ENCODE data around the gene INAVA. TPM values are rescaled to one million over a fixed set of nuclear protein-coding genes. Genes with fewer than 3 reads are reported as not detected.

INAVA gene, protein sequence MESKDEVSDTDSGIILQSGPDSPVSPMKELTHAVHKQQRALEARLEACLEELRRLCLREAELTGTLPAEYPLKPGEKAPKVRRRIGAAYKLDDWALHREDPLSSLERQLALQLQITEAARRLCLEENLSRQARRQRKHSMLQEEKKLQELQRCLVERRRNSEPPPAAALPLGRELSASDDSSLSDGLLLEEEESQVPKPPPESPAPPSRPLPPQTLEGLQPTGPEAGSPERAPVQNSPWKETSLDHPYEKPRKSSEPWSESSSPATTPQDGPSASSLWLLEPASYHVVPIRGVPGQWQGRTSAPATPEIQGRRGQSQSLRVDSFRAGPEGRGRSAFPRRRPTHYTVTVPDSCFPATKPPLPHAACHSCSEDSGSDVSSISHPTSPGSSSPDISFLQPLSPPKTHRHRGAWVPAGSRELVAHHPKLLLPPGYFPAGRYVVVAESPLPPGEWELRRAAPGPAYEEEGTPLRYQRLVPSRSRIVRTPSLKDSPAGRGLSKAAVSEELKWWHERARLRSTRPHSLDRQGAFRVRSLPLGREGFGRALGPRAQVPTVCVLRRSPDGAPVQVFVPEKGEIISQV
- total RNA-seq (ENCODE audit: unreplicated experiment) = 35.8 TPM
- long read RNA-seq, partial matches to known transcripts = 1 of 3 reads
- long read RNA-seq, other reads (novel, unspliced or antisense) = 2 of 3 reads

DNA sequence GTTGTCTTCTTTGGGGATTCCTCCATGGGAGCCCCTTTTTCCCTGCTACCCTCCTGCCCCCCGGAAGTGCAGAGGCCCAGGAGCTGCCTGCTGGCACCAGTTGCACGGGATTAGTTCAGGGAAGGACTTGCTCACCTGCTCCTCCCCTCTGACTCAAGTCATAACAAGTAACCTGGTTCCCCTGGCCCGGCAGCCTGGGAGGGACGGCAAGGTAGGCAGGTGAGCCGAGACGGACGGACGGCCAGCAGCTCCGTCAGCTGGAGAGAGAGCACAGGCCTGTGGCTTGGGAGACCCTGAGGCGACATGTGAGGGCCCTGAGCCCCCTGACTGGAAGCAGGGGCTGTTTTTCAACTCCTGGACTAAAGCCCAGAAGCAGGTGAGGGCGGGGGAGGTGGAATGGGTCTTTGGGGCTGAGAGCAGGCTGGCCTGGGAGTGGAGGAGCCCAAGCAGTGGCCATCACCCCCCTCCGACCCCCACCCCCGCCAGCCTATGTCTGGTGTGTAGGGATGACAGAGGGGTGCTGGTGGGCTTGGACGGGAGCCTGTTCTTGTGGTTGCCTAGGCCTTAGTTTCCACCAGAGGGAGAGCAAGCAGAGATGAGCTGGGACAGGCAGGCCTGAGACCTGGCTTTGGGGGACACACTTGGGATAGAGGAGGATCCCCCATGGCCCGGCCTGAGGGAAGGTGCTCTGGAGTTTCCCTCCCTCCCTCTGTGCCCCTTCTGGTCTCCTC lies at the start of gene INAVA:
Gene INAVA, plus strand, starts transcription at position 189 of the 731 bp plus-strand sequence. CDS start 3,501 bp downstream, outside the sequence.
- DNase-seq (ENCODE audit: low spot score) = no peak
- peaks cover 13% of the 10 kb centered on the region for H3K27me3 Mint-ChIP-seq (ENCODE audit: unreplicated experiment)
- peak within 1 kb of the TSS; percentile 18 for H3K27ac Mint-ChIP-seq (ENCODE audit: unreplicated experiment)
- H3K36me3 Mint-ChIP-seq (ENCODE audit: low read depth, unreplicated experiment) = peaks cover 11% of the 10 kb centered on the region
- no peaks in the 10 kb centered on the region for H3K9me3 Mint-ChIP-seq (ENCODE audit: unreplicated experiment)
- TF ChIP-seq, protein P1, sequence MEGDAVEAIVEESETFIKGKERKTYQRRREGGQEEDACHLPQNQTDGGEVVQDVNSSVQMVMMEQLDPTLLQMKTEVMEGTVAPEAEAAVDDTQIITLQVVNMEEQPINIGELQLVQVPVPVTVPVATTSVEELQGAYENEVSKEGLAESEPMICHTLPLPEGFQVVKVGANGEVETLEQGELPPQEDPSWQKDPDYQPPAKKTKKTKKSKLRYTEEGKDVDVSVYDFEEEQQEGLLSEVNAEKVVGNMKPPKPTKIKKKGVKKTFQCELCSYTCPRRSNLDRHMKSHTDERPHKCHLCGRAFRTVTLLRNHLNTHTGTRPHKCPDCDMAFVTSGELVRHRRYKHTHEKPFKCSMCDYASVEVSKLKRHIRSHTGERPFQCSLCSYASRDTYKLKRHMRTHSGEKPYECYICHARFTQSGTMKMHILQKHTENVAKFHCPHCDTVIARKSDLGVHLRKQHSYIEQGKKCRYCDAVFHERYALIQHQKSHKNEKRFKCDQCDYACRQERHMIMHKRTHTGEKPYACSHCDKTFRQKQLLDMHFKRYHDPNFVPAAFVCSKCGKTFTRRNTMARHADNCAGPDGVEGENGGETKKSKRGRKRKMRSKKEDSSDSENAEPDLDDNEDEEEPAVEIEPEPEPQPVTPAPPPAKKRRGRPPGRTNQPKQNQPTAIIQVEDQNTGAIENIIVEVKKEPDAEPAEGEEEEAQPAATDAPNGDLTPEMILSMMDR (IDR thresholded peaks at IDR 0.05; ENCODE audit: unreplicated experiment) = no peak
- H3K4me1 Mint-ChIP-seq (ENCODE audit: unreplicated experiment) = peaks cover 53% of the 10 kb centered on the region
- peak within 1 kb of the TSS; percentile 78 for H3K4me3 Mint-ChIP-seq (ENCODE audit: unreplicated experiment)

DNA sequence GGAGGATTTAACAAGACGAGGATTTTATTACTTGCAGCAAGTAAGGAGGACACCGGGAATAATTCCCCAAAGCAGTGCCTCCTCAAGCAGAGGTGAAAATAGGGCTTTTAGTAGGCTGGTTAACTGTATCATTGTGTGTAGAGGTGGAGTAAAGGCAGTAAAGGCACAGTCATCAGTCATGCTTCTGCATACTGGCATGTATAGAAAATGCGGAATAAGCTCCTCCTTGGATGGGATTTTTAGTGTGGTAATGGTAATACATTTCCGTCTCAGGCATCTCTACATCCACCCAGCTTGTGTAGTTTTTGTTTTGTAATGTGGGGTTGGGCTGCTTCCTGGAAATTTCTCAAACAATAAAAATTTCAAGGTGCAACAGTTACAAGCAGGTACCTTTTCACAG lies 49.3 kb upstream of the INAVA start:
- H3K36me3 Mint-ChIP-seq (ENCODE audit: low read depth, unreplicated experiment) = peaks cover 23% of the 10 kb centered on the region
- no peak for DNase-seq (ENCODE audit: low spot score)
- H3K4me1 Mint-ChIP-seq (ENCODE audit: unreplicated experiment) = no peaks in the 10 kb centered on the region
- TF ChIP-seq, protein P1 (IDR thresholded peaks at IDR 0.05; ENCODE audit: unreplicated experiment) = no peak
- no peak overlapping the region for H3K4me3 Mint-ChIP-seq (ENCODE audit: unreplicated experiment)
- no peak overlapping the region for H3K27ac Mint-ChIP-seq (ENCODE audit: unreplicated experiment)
- H3K27me3 Mint-ChIP-seq (ENCODE audit: unreplicated experiment) = no peaks in the 10 kb centered on the region
- H3K9me3 Mint-ChIP-seq (ENCODE audit: unreplicated experiment) = no peaks in the 10 kb centered on the region

DNA sequence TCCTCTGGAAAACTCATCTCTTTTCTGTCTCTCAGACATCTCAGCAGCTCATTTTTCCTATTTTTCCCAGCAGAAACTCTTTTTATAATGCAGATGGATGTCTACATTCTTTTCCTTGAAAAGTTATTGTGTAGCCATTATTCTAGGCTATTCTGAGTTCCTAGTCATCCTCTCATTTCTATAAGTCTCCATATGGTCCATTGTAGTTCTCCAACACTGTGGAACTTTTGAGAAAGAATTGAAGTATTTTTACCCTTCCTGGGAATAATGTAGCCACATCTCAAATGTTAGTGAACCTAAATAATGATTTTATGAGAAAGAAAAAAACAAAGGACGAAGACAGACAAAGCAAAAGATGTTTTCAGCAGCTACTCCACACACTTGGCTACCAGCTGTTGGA lies 48.3 kb upstream of the INAVA start:
- Mint-ChIP-seq H3K27me3 (ENCODE audit: unreplicated experiment) (no peaks in the 10 kb centered on the region), H3K27ac (ENCODE audit: unreplicated experiment) (no peak overlapping the region), H3K9me3 (ENCODE audit: unreplicated experiment) (no peaks in the 10 kb centered on the region), H3K36me3 (ENCODE audit: low read depth, unreplicated experiment) (peaks cover 29% of the 10 kb centered on the region), H3K4me3 (ENCODE audit: unreplicated experiment) (no peak overlapping the region), H3K4me1 (ENCODE audit: unreplicated experiment) (no peaks in the 10 kb centered on the region)
- no peak for DNase-seq (ENCODE audit: low spot score)
- TF ChIP-seq, protein P1 (IDR thresholded peaks at IDR 0.05; ENCODE audit: unreplicated experiment) = no peak

DNA sequence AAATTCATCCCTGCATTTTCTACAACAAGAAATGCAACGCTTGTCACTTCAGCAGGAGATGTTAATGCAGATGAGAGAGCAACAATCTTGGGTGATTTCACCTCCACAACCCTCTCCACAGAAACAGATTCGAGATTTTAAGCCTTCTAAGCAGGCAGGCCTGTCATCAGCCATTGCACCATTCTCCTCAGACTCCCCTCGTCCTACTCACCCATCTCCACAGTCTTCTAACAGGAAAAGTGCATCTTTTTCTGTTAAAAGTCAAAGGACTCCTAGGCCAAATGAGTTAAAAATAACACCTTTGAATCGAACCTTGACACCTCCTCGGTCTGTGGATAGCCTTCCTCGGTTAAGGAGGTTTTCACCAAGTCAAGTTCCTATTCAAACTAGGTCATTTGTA lies 45.3 kb upstream of the INAVA start:
- no peak for DNase-seq (ENCODE audit: low spot score)
- no peak overlapping the region for H3K4me3 Mint-ChIP-seq (ENCODE audit: unreplicated experiment)
- peaks cover 35% of the 10 kb centered on the region for H3K36me3 Mint-ChIP-seq (ENCODE audit: low read depth, unreplicated experiment)
- TF ChIP-seq, protein P1 (IDR thresholded peaks at IDR 0.05; ENCODE audit: unreplicated experiment) = no peak
- H3K27me3 Mint-ChIP-seq (ENCODE audit: unreplicated experiment) = no peaks in the 10 kb centered on the region
- peaks cover 8% of the 10 kb centered on the region for H3K4me1 Mint-ChIP-seq (ENCODE audit: unreplicated experiment)
- H3K27ac Mint-ChIP-seq (ENCODE audit: unreplicated experiment) = no peak overlapping the region
- no peaks in the 10 kb centered on the region for H3K9me3 Mint-ChIP-seq (ENCODE audit: unreplicated experiment)
